Aorta (tissue), 5 donors: ENCODE results near the gene LZTS2. TPM values are rescaled to one million over a fixed set of nuclear protein-coding genes. Genes with fewer than 3 reads are reported as not detected.

Experiments used
- ATAC-seq: fragments of 200-7000 bp; cut with Tn5 transposase; one replicate; pipeline ENCODE4 v1.9.1; 2022; ENCODE audit warnings: moderate library complexity; ENCODE audit not compliant: low FRiP score
- DNase-seq, 2 donors: peaks; one replicate each; pipeline ENCODE4 v3.0.0-alpha.2; 2020
- H3K27ac ChIP-seq, 2 donors: one replicate each; pipeline ENCODE4 v1.5.1; 2013; ENCODE audit warnings: low read length in 2 of 2, mild to moderate bottlenecking in 2 of 2, moderate library complexity in 2 of 2, control low read depth in 1 of 2, inconsistent platforms in 1 of 2, low read depth in 1 of 2
- H3K27me3 ChIP-seq, 2 donors: one replicate each; pipeline ENCODE4 v1.6.1; 2013; ENCODE audit warnings: control low read depth in 1 of 2, low read length in 1 of 2, mild to moderate bottlenecking in 1 of 2, moderate library complexity in 1 of 2; ENCODE audit not compliant: insufficient read depth in 2 of 2, control insufficient read depth in 1 of 2
- H3K36me3 ChIP-seq, 2 donors: one replicate each; pipeline ENCODE4 v1.6.1; 2013; ENCODE audit warnings: control low read depth in 1 of 2, low read length in 1 of 2, mild to moderate bottlenecking in 1 of 2; ENCODE audit not compliant: insufficient read depth in 2 of 2, control insufficient read depth in 1 of 2
- H3K4me1 ChIP-seq, 2 donors: one replicate each; pipeline ENCODE4 v1.6.1; 2013; ENCODE audit warnings: low read length in 2 of 2, control low read depth in 1 of 2, mild to moderate bottlenecking in 1 of 2, moderate library complexity in 1 of 2; ENCODE audit not compliant: insufficient read depth in 2 of 2, control insufficient read depth in 1 of 2
- H3K4me3 ChIP-seq, 2 donors: one replicate each; pipeline ENCODE4 v1.5.1; 2013; ENCODE audit warnings: low read length in 2 of 2, control low read depth in 1 of 2, mild to moderate bottlenecking in 1 of 2
- H3K9me3 ChIP-seq: one replicate; pipeline ENCODE4 v1.6.1; 2013; ENCODE audit warnings: mild to moderate bottlenecking, low read length; ENCODE audit not compliant: control insufficient read depth
- WGBS, 2 donors: extraction: QIAGEN DNeasy Blood & Tissue Kit; methylation state at CpG; one replicate each; pipeline ENCODE4 v1.1.7; 2013; 5-methylcytosine and 5-hydroxymethylcytosine counted together
- intact Hi-C, 2 donors: fragments of 100-400 bp; cut with DNase I; formaldehyde crosslinking; loops; one replicate each; pipeline versions ENCODE4 v1.14.2 to v1.15.0; 2022
- polyA plus RNA-seq, 2 donors: library from polyadenylated mRNA; stranded (reverse); fragments of 200-250 nt; gene quantifications; one replicate each; pipeline ENCODE4 v1.2.3, GENCODE V29; 2013
- total RNA-seq, 2 donors: library from RNA; stranded (reverse); fragmentation: NEBNext Ultra II Directional; extraction: Animal tissue kit (Norgen Biotek cat#: 25700); gene quantifications; one replicate each; pipeline ENCODE4 v1.2.1, GENCODE V29; 2021
- donor health status: healthy with polysubstance abuse.
- donor health status: Bipolar disorder and iron deficiency.
- donor health status: DM: no; HTN: no; CAD: no.
- donor health status: DM: no; HTN: no; CAD: no.
- donor health status: DM: yes; HTN: yes; CAD: no.

Gene LZTS2
- total and polyA plus RNA-seq, 4 donors, result 38.3 to 108 (median 94.6) TPM

DNA sequence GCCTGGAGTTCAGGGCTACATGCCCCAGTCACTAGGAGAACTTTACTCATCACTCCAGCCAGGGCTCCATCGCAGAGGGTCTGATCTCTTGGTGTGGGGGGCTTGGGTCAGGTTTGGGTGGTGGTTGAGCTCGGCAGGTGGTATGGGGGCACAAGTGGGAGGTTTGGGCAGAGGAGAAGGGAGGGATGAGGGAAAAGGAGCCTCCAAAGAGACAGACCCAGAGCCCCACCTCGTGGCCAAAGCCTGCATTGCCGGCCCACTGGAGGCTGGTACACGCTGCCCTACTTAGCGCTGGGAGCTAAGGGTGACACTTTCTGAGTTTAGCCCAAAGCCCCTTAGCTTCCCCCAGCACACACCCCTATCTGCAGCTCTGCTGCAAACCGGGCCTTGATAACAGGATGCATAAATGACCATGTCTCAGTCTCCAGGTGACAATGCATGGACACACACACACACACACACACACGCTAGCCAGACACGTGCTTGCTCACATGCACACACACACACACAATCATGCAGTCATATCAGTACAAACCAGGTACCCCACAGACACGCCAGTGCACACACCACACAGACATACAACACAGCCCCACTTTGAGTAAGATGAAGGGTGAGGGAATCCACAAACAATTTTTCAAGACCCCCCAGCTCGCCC lies 14.7 kb downstream of the LZTS2 start:
- 18 to 19% methylated on average over 11 of the region's 11 CpGs for WGBS, 2 donors
- Histone ChIP-seq H3K27ac (no peak overlapping the region), H3K4me3 (no peak overlapping the region), H3K36me3 (no peaks in the 10 kb centered on the region), H3K4me1 (no peaks in the 10 kb centered on the region), H3K27me3 (no peaks in the 10 kb centered on the region), H3K9me3 (no peaks in the 10 kb centered on the region)
- peak; percentile 86 for ATAC-seq
- intact Hi-C loops, result loop anchor here in 1 of 2 donors (1.0 kb wide), 1 partner anchor 20 kb away; no protein-coding TSS in a partner anchor
- DNase-seq, result peak; percentile 84 to 96

GRCh38 chr10:101014966-101015581 lies 15.5 kb downstream of the LZTS2 start:
- ATAC-seq (no peak), DNase-seq (no peak)
- no peak overlapping the region for H3K4me3 ChIP-seq
- no peaks in the 10 kb centered on the region for H3K9me3 ChIP-seq
- H3K36me3 ChIP-seq, result no peaks in the 10 kb centered on the region
- WGBS, 2 donors, result 46 to 61% methylated on average over 6 to 7 of the region's 7 CpGs
- H3K27me3 ChIP-seq, result no peaks in the 10 kb centered on the region
- H3K4me1 ChIP-seq, result no peaks in the 10 kb centered on the region
- H3K27ac ChIP-seq, result no peak overlapping the region
- intact Hi-C loops, result loop anchor here in 1 of 2 donors (1.0 kb wide), 1 partner anchor 21 kb away; no protein-coding TSS in a partner anchor

- Histone ChIP-seq H3K4me3 (no peak overlapping the region), H3K9me3 (no peaks in the 10 kb centered on the region), H3K27ac (no peak overlapping the region), H3K27me3 (no peaks in the 10 kb centered on the region), H3K36me3 (no peaks in the 10 kb centered on the region), H3K4me1 (no peaks in the 10 kb centered on the region)
- WGBS, 2 donors, result 79 to 84% methylated on average over 6 to 8 of the region's 8 CpGs
- DNase-seq (peak in 1 of 2 donors; percentile 73), ATAC-seq (no peak)
- intact Hi-C loops, result no loop called here
Measured at GRCh38 chr10:101015582-101015973, 16.0 kb downstream of the LZTS2 start.

DNA sequence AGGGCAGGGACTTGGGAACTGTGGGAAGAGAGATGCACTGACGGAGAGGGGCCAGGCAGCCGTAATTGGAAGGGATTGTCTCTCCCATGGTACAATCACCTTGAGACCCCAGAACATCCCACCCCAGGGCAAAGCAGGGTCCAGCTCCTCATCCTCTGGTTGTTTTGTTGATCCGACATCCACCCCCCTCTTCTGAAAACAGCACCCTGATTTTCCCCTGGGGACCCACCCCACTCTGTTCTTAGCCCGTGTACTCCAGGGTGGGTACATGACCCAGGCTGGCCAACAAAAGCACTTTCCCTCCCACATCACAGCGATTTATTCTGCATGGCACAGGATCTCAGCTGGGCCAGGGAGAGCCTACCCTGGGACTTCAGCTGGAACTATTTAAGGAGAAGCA lies 17.2 kb downstream of the LZTS2 start:
- H3K36me3 ChIP-seq, result no peaks in the 10 kb centered on the region
- H3K27me3 ChIP-seq, result no peaks in the 10 kb centered on the region
- H3K27ac ChIP-seq, result no peak overlapping the region
- no peak overlapping the region for H3K4me3 ChIP-seq
- intact Hi-C loops, result no loop called here
- H3K9me3 ChIP-seq, result no peaks in the 10 kb centered on the region
- no peaks in the 10 kb centered on the region for H3K4me1 ChIP-seq
- WGBS, 2 donors, result 54 to 59% methylated on average over 5 of the region's 5 CpGs
- ATAC-seq (no peak), DNase-seq (no peak)

GRCh38 chr10:101018118-101018599 lies 18.6 kb downstream of the LZTS2 start:
- peak in 1 of 2 donors; percentile 62 for DNase-seq
- Histone ChIP-seq H3K9me3 (no peaks in the 10 kb centered on the region), H3K27ac (no peak overlapping the region), H3K4me1 (no peaks in the 10 kb centered on the region), H3K36me3 (no peaks in the 10 kb centered on the region), H3K27me3 (no peaks in the 10 kb centered on the region), H3K4me3 (no peak overlapping the region)
- ATAC-seq, result no peak
- intact Hi-C loops, result no loop called here
- WGBS, 2 donors, result 68 to 70% methylated on average over 20 of the region's 20 CpGs

DNA sequence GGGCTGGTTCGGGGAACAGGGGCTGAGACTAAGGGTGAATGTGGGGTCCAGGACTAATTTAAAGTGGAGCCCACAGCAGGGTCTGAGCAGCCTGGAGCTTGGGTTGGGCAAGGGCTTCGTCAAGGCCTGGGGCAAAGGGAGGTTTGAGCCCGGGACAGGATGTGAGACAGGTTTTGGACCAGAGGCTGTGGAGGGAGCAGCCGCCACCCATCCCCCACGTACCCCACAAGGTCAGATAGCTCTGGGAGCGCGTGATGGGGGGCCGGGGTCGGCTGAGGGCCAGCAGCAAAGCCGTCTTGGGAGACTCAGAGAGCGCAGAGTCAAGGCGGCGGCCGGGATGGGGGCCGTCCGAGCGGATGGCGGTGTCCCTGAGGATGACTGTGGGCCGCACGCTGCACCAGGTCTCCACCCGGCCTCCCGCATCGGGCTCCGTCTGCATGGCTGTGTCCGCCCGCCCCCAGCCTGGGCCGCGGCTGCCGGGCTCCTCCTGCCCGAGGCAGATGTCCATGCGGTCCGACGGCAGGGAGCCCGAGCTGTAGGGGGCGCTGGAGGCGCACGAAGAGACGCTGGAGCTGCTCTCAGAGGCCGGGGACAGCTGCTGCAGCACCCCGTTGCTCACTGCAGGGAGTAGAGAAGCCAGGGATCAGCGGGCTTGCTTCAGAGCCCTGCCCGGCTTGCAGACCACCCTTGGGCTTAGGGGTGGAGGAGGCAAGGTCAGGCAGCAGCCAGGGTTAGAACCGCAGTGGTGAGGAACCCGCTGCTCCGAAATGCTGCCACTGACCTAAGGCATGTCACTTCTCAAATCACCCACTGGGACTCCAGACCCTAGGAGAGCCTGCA lies 19.2 kb downstream of the LZTS2 start:
- intact Hi-C loops, result no loop called here
- Histone ChIP-seq H3K27me3 (no peaks in the 10 kb centered on the region), H3K27ac (no peak overlapping the region), H3K36me3 (no peaks in the 10 kb centered on the region), H3K4me3 (no peak overlapping the region), H3K4me1 (no peaks in the 10 kb centered on the region), H3K9me3 (no peaks in the 10 kb centered on the region)
- ATAC-seq (peak; percentile 37), DNase-seq (peak; percentile 89 to 95)
- WGBS, 2 donors, result 21 to 23% methylated on average over 45 of the region's 45 CpGs

DNA sequence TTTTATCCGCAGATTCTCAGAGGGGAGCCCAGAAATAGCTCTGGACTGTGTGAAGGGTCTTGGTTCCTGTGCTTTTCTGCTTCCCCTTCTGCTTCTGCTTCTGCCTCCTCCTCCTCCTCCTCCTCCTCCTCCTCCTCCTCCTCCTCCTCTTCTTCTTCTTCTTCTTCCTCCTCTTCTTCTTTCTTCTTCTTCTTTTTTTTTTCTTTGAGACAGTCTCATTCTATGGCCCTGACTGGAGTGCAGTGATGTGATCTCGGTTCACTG lies 19.8 kb downstream of the LZTS2 start:
- Histone ChIP-seq H3K9me3 (no peaks in the 10 kb centered on the region), H3K27ac (no peak overlapping the region), H3K4me1 (no peaks in the 10 kb centered on the region), H3K36me3 (no peaks in the 10 kb centered on the region), H3K27me3 (no peaks in the 10 kb centered on the region), H3K4me3 (no peak overlapping the region)
- no peak for DNase-seq
- ATAC-seq, result no peak
- intact Hi-C loops, result no loop called here
- WGBS, 2 donors, result 53 to 55% methylated on average over 2 of the region's 2 CpGs

GRCh38 chr10:101020427-101021075 lies 20.9 kb downstream of the LZTS2 start:
- intact Hi-C loops, result no loop called here
- Histone ChIP-seq H3K4me3 (no peak overlapping the region), H3K27me3 (no peaks in the 10 kb centered on the region), H3K4me1 (no peaks in the 10 kb centered on the region), H3K36me3 (no peaks in the 10 kb centered on the region), H3K27ac (no peak overlapping the region), H3K9me3 (no peaks in the 10 kb centered on the region)
- 88 to 89% methylated on average over 10 of the region's 10 CpGs for WGBS, 2 donors
- ATAC-seq (no peak), DNase-seq (no peak)
